Measurements from ENCODE around the gene SCT.

GRCh38 chr11:593347-593746, 33.6 kb downstream of the SCT start:
- TF ChIP-seq CTCF (conservative IDR thresholded peaks at IDR 0.05; ENCODE audit: low read depth, low read length), result no peak
- TF ChIP-seq EZH2 (IDR thresholded peaks at IDR 0.05; ENCODE audit: borderline replicate concordance, low read depth, low read length, poor library complexity, severe bottlenecking), result no peak
